Measurements from ENCODE around the gene NRM. TPM values are rescaled to one million over a fixed set of nuclear protein-coding genes. Genes with fewer than 3 reads are reported as not detected.

NRM gene
- total and polyA plus RNA-seq, 2 of the 13 experiments (the other 11 are each of a cell fraction or from before 2014, with no cell fraction given), result 12.5 to 16.0 TPM

- TF ChIP-seq ZNF83 (CRISPR knock-in tag; IDR thresholded peaks at IDR 0.05; ENCODE audit: borderline replicate concordance) (no peak), SP2 (CRISPR knock-in tag; IDR thresholded peaks at IDR 0.05) (peak; percentile 67; the same call in 1 of the 2 replicates), ZNF10 (CRISPR knock-in tag; IDR thresholded peaks at IDR 0.05; ENCODE audit: borderline replicate concordance, low read depth) (no peak), ZNF407 (CRISPR knock-in tag; IDR thresholded peaks at IDR 0.05; ENCODE audit: not compliant biosample characterization) (peak; percentile 87), ZNF772 (CRISPR knock-in tag; IDR thresholded peaks at IDR 0.05) (peak; percentile 68; the same call in 1 of the 2 replicates), SATB2 (CRISPR knock-in tag; IDR thresholded peaks at IDR 0.05) (no peak), SIX4 (CRISPR knock-in tag; IDR thresholded peaks at IDR 0.05) (no peak), ZNF710 (CRISPR knock-in tag; IDR thresholded peaks at IDR 0.05; ENCODE audit: borderline replicate concordance) (peak; percentile 72; the same call in 1 of the 2 replicates), SMC3 (IDR thresholded peaks at IDR 0.05; ENCODE audit: low read length) (peak; percentile 92), TEF (CRISPR knock-in tag; IDR thresholded peaks at IDR 0.05) (peak; percentile 31; the same call in 1 of the 2 replicates), TMF1 (CRISPR knock-in tag; IDR thresholded peaks at IDR 0.05; ENCODE audit: low read depth) (peak; percentile 54; the same call in 1 of the 2 replicates), ZFP36L2 (CRISPR knock-in tag; IDR thresholded peaks at IDR 0.05) (no peak), HDAC6 (IDR thresholded peaks at IDR 0.05; ENCODE audit: low read depth, low read length) (no peak), ZNF530 (CRISPR knock-in tag; IDR thresholded peaks at IDR 0.05; ENCODE audit: low read depth) (0 out of 2 replicates have a peak, but pooled peaks have one; percentile 47), SOX13 (IDR thresholded peaks at IDR 0.05) (no peak), SOX13 (CRISPR knock-in tag; conservative IDR thresholded peaks at IDR 0.05 in 1 of 2, IDR thresholded peaks at IDR 0.05 in 1 of 2) (peak in 1 of 2 experiments; percentile 44; a peak in 1 of 4 replicates), ZNF260 (CRISPR knock-in tag; IDR thresholded peaks at IDR 0.05; ENCODE audit: borderline replicate concordance, low read depth) (no peak), KDM5A (IDR thresholded peaks at IDR 0.05; ENCODE audit: borderline replicate concordance, low read length) (peak; percentile 99)
Observed at GRCh38 chr6:30672445-30673253, 18.1 kb downstream of the NRM start, which contains the start of gene DHX16 (continued).

Measured in HepG2 (cell line).